Activated CD4-positive, alpha-beta memory T cell treated with anti-CD3 and anti-CD28 coated beads for 36 hours (primary cell): ENCODE data around the gene SLC6A13. TPM values are rescaled to one million over a fixed set of nuclear protein-coding genes. Genes with fewer than 3 reads are reported as not detected.
"Not testable (repeated sequence)": the region's sequence is repeated elsewhere in the genome, so short reads cannot be mapped to it uniquely, and the experiment has no call there.

Experiments used
- CTCF ChIA-PET: fragments of 350-600 bp; sonication (Branson Sonifier 250); formaldehyde crosslinking; loops from one replicate; lab custom pipeline; 2021; ENCODE audit warnings: antibody characterized with exemption, inconsistent platforms; lab: Charles Lee
- POLR2A ChIA-PET: fragments of 350-600 bp; sonication (Branson Sonifier 250); formaldehyde crosslinking; loops from one replicate; lab custom pipeline; 2021; ENCODE audit warnings: antibody characterized with exemption; lab: Charles Lee
- DNase-seq: peaks from one replicate; pipeline ENCODE4 v3.0.0-alpha.2; 2020
- H3K27ac Mint-ChIP-seq: one replicate; pipeline ENCODE4 v1.8.0; 2021; ENCODE audit warnings: mixed read lengths
- H3K27me3 Mint-ChIP-seq: one replicate; pipeline ENCODE4 v1.8.0; 2021; ENCODE audit warnings: mixed read lengths
- H3K36me3 Mint-ChIP-seq: one replicate; pipeline ENCODE4 v1.8.0; 2021; ENCODE audit warnings: mixed read lengths
- H3K4me1 Mint-ChIP-seq: one replicate; pipeline ENCODE4 v1.8.0; 2021; ENCODE audit warnings: low read depth, mixed read lengths
- H3K4me3 Mint-ChIP-seq: one replicate; pipeline ENCODE4 v1.8.0; 2021; ENCODE audit warnings: mild to moderate bottlenecking, mixed read lengths
- H3K9me3 Mint-ChIP-seq: one replicate; pipeline ENCODE4 v1.8.0; 2021; ENCODE audit warnings: mixed read lengths
- intact Hi-C: fragments of 100-400 bp; cut with micrococcal nuclease; formaldehyde crosslinking; loops from one replicate; pipeline ENCODE4 v1.15.1; 2023
- total RNA-seq, 2 experiments: library from RNA; stranded (reverse); gene quantifications; one replicate each; pipeline ENCODE4 v1.2.3, GENCODE V29; 2021

SLC6A13 gene
- total RNA-seq, 2 experiments from 2014 or later = 0.39 TPM; not detected in 1

DNA sequence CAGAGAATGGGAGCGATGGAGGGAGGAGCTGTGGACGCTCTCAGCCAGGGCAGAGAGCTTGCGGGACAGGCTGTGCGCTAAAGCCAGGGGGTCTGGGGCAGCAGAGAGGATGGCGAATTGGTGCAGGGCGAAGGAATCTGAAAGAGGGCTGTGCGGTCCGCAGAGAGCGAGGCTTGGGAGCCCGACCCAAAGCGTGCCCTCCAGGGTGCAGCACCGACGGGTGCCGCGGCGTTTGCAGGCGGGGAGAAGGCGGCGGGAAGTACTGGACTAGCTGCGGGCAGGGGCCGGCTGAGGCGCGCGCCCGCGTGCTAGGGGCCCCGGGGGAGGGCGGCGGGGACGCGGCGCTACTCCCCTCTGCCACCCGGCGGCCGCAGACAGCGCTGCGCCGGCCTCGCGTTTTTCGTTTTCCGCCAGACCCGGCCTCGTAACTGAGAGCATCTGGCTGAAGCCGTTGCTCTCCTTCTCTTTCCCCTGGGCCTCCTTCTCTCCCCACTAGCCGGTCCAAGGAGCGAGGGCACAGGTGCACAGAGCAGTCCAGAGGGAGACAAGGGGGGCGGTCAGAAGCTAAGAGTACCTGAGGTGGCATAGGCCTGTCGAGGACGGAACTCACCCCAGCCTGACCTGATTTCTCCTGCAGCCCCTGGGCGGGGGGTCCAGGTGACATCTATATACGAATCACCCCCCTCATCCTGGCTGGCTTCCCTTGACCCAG lies 73.6 kb downstream of the SLC6A13 start:
- peaks cover 4% of the 10 kb centered on the region for H3K4me1 Mint-ChIP-seq
- POLR2A ChIA-PET = no interaction called here
- H3K27ac Mint-ChIP-seq = no peak overlapping the region
- H3K9me3 Mint-ChIP-seq = no peaks in the 10 kb centered on the region
- peak overlapping the region; percentile 70 for H3K4me3 Mint-ChIP-seq
- intact Hi-C loops = no loop called here
- CTCF ChIA-PET = interaction anchor here (0.8 to 1.8 kb wide), 5 partner anchors 10 to 30 kb away, joined by 3 to 8 read pairs (median 3); no protein-coding TSS in a partner anchor
- DNase-seq = peak; percentile 61
- H3K27me3 Mint-ChIP-seq = peaks cover 32% of the 10 kb centered on the region
- H3K36me3 Mint-ChIP-seq = no peaks in the 10 kb centered on the region

- intact Hi-C loops, DNase-seq, H3K9me3 Mint-ChIP-seq, H3K4me1 Mint-ChIP-seq, H3K36me3 Mint-ChIP-seq, POLR2A ChIA-PET, H3K27ac Mint-ChIP-seq: not testable (repeated sequence)
- Mint-ChIP-seq H3K27me3 (peaks cover 32% of the 10 kb centered on the region), H3K4me3 (peak overlapping the region; percentile 70)
- CTCF ChIA-PET = interaction anchor here (0.5 to 1.8 kb wide), 6 partner anchors 11 to 118 kb away, joined by 3 to 8 read pairs (median 3); no protein-coding TSS in a partner anchor
These were observed 74.4 kb downstream of the SLC6A13 start for GRCh38 chr12:187986-188909.

GRCh38 chr12:186006-186625 lies 76.5 kb downstream of the SLC6A13 start:
- no peak overlapping the region for H3K4me3 Mint-ChIP-seq
- ChIA-PET CTCF (no interaction called here), POLR2A (no interaction called here)
- no peaks in the 10 kb centered on the region for H3K9me3 Mint-ChIP-seq
- no peak for DNase-seq
- peaks cover 24% of the 10 kb centered on the region for H3K27me3 Mint-ChIP-seq
- H3K4me1 Mint-ChIP-seq = peaks cover 4% of the 10 kb centered on the region
- H3K36me3 Mint-ChIP-seq = no peaks in the 10 kb centered on the region
- intact Hi-C loops = no loop called here
- no peak overlapping the region for H3K27ac Mint-ChIP-seq

DNA sequence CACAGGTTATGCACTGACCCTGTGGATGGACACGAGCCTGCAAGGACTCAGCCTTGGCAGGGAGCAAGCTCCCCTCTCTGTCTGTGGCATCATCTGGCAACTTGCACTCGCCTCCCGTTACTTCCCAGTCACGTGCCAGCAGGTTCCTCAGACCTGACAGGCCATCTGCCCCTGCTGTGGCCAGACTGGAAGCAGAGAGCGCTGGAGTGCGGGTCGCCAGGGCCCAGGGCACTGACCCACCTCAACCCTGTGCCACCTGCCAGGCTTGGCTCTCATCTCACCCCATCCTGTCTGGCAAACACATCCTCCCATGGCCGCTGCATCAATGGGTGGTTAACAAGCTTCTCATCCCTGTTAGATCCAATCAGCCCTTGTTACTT lies 77.1 kb downstream of the SLC6A13 start:
- ChIA-PET POLR2A (no interaction called here), CTCF (no interaction called here)
- Mint-ChIP-seq H3K27ac (no peak overlapping the region), H3K4me3 (no peak overlapping the region), H3K4me1 (peaks cover 4% of the 10 kb centered on the region), H3K36me3 (no peaks in the 10 kb centered on the region), H3K9me3 (no peaks in the 10 kb centered on the region), H3K27me3 (peaks cover 22% of the 10 kb centered on the region)
- DNase-seq = no peak
- intact Hi-C loops = no loop called here

GRCh38 chr12:184811-185575 lies 77.6 kb downstream of the SLC6A13 start:
- no peaks in the 10 kb centered on the region for H3K36me3 Mint-ChIP-seq
- peaks cover 17% of the 10 kb centered on the region for H3K27me3 Mint-ChIP-seq
- intact Hi-C loops = no loop called here
- H3K4me1 Mint-ChIP-seq = peaks cover 4% of the 10 kb centered on the region
- ChIA-PET POLR2A (no interaction called here), CTCF (no interaction called here)
- H3K9me3 Mint-ChIP-seq = no peaks in the 10 kb centered on the region
- no peak overlapping the region for H3K4me3 Mint-ChIP-seq
- H3K27ac Mint-ChIP-seq = no peak overlapping the region
- DNase-seq = no peak

- POLR2A ChIA-PET = no interaction called here
- H3K4me3 Mint-ChIP-seq = no peak overlapping the region
- CTCF ChIA-PET = no interaction called here
These were observed 80.2 kb downstream of the SLC6A13 start for GRCh38 chr12:182381-182892.

DNA sequence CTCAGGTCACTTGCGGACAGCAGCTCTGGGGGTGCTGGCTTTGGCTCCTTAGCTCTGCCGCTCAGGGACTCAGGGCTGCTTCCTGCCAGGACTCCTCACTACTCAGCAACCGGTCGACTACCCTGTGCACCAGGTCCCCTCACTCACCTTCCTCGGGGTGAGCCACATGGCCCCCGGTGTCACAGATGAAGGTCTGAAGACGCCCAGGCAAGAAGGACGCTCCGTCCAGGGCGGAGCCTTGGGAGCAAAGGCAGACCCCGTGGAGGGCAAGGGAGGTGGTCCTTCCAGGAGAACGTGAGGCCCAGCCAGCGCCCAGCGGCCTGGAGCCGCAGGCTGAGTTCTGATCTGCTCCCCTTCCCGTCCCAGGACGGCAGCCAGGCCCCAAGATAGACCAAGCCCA lies 80.7 kb downstream of the SLC6A13 start:
- ChIA-PET POLR2A (no interaction called here), CTCF (no interaction called here)
- DNase-seq = no peak
- peaks cover 11% of the 10 kb centered on the region for H3K27me3 Mint-ChIP-seq
- no peaks in the 10 kb centered on the region for H3K36me3 Mint-ChIP-seq
- H3K9me3 Mint-ChIP-seq = no peaks in the 10 kb centered on the region
- no peak overlapping the region for H3K4me3 Mint-ChIP-seq
- intact Hi-C loops = no loop called here
- H3K27ac Mint-ChIP-seq = no peak overlapping the region
- H3K4me1 Mint-ChIP-seq = no peaks in the 10 kb centered on the region

More at GRCh38 chr12:182381-182892, 80.2 kb downstream of the SLC6A13 start:
- Mint-ChIP-seq H3K36me3 (no peaks in the 10 kb centered on the region), H3K27me3 (peaks cover 11% of the 10 kb centered on the region), H3K4me1 (no peaks in the 10 kb centered on the region), H3K27ac (no peak overlapping the region), H3K9me3 (no peaks in the 10 kb centered on the region)
- intact Hi-C loops = no loop called here
- DNase-seq = no peak

DNA sequence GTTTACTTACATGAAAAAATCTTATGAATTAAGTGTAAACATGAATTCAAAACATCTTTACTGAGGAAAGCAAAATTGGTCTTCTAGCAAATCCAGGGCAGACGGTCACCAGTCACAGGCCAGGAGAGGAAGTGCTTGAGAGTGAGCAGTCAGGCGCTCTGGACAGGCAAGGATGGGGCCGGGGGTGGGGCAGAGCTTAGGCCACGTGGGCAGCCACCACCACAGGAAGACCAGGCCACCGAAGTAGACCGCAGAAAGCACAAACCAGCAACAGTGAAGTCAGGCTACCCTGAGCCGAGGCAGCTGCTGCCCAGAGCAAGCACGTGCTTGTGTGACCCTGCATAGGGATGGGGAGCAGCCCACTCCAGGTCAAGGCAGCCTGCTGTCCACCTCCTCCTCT lies 82.2 kb downstream of the SLC6A13 start:
- Mint-ChIP-seq H3K36me3 (no peaks in the 10 kb centered on the region), H3K27me3 (peaks cover 11% of the 10 kb centered on the region), H3K4me1 (no peaks in the 10 kb centered on the region), H3K4me3 (no peak overlapping the region), H3K27ac (no peak overlapping the region), H3K9me3 (no peaks in the 10 kb centered on the region)
- CTCF ChIA-PET = no interaction called here
- POLR2A ChIA-PET = no interaction called here
- no peak for DNase-seq
- intact Hi-C loops = no loop called here

GRCh38 chr12:179885-180284 lies 82.8 kb downstream of the SLC6A13 start:
- no peak for DNase-seq
- CTCF ChIA-PET = interaction anchor here (0.8 to 1.3 kb wide), 2 partner anchors 9 to 40 kb away, joined by 4 read pairs; no protein-coding TSS in a partner anchor
- intact Hi-C loops = no loop called here
- H3K4me3 Mint-ChIP-seq = no peak overlapping the region
- POLR2A ChIA-PET = no interaction called here
- no peaks in the 10 kb centered on the region for H3K4me1 Mint-ChIP-seq
- H3K27me3 Mint-ChIP-seq = peaks cover 11% of the 10 kb centered on the region
- H3K9me3 Mint-ChIP-seq = no peaks in the 10 kb centered on the region
- no peaks in the 10 kb centered on the region for H3K36me3 Mint-ChIP-seq
- no peak overlapping the region for H3K27ac Mint-ChIP-seq

- no peak overlapping the region for H3K4me3 Mint-ChIP-seq
- POLR2A ChIA-PET = no interaction called here
- DNase-seq = no peak
- CTCF ChIA-PET = interaction anchor here (0.8 to 1.3 kb wide), 2 partner anchors 10 to 41 kb away, joined by 4 read pairs; no protein-coding TSS in a partner anchor
- H3K9me3 Mint-ChIP-seq = no peaks in the 10 kb centered on the region
- H3K36me3 Mint-ChIP-seq = no peaks in the 10 kb centered on the region
- no peaks in the 10 kb centered on the region for H3K4me1 Mint-ChIP-seq
- peaks cover 9% of the 10 kb centered on the region for H3K27me3 Mint-ChIP-seq
- H3K27ac Mint-ChIP-seq = no peak overlapping the region
- intact Hi-C loops = no loop called here
These were observed 83.3 kb downstream of the SLC6A13 start for GRCh38 chr12:179131-179884.

DNA sequence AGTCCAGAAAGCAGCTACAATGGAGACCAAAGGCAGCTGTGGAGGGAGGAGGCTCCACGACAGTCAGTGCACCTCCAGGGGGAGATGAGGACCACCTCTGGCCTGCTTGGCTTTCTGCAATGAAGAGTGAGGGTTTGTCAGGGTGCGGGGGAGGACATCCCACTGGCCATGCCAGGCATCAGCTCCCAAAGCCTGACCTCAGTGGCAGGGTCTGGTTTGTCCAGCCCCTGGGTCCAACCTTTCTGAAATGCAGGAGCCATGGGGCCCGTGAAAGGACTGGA lies 83.9 kb downstream of the SLC6A13 start:
- no peak for DNase-seq
- H3K9me3 Mint-ChIP-seq = no peaks in the 10 kb centered on the region
- ChIA-PET POLR2A (no interaction called here), CTCF (interaction anchor here (1.3 kb wide), 1 partner anchor 41 kb away, joined by 4 read pairs; no protein-coding TSS in a partner anchor)
- intact Hi-C loops = no loop called here
- H3K4me3 Mint-ChIP-seq = no peak overlapping the region
- H3K36me3 Mint-ChIP-seq = no peaks in the 10 kb centered on the region
- H3K27me3 Mint-ChIP-seq = peaks cover 9% of the 10 kb centered on the region
- no peak overlapping the region for H3K27ac Mint-ChIP-seq
- no peaks in the 10 kb centered on the region for H3K4me1 Mint-ChIP-seq
